Retina (tissue), 1 donor: Measurements from ENCODE around the gene PFAS.
"Not testable (repeated sequence)": the region's sequence is repeated elsewhere in the genome, so short reads cannot be mapped to it uniquely, and the experiment has no call there.

Source experiments
- DNase-seq: peaks from one replicate; pipeline ENCODE4 v3.0.0-alpha.2; 2016

The PFAS gene

DNA sequence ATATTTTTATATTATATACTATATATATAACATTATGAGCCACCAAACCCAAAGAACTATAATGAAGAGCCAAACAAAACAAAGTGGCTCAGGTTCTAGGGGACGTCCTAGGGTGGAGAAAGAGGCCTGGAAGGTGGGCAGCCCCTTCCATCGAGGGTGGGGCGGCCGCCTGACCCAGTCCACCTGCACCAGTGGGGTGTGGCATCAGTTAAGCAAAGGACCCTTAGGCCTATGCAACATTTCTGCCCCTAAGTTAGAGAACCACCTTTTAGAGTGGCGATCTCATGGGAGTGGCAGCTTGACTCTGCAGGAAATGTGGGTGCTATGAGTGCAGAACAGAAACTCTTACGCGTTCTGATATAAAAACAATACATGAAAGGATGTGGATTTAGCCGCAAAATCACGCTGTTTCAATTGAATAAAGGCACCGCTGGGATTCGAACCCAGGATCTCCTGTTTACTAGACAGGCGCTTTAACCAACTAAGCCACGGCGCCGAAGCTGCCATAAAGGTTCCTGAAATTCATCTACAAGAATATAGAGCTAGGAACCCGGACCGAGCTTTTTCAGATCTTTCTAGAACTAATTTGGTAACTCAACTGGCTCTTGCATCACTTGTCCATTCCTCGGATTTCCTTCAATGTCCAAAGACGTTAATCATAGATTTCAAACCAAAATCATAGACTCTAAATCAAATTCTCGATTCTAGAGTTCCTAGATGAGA, 23.1 kb upstream of the PFAS start:
- no peak for DNase-seq

DNA sequence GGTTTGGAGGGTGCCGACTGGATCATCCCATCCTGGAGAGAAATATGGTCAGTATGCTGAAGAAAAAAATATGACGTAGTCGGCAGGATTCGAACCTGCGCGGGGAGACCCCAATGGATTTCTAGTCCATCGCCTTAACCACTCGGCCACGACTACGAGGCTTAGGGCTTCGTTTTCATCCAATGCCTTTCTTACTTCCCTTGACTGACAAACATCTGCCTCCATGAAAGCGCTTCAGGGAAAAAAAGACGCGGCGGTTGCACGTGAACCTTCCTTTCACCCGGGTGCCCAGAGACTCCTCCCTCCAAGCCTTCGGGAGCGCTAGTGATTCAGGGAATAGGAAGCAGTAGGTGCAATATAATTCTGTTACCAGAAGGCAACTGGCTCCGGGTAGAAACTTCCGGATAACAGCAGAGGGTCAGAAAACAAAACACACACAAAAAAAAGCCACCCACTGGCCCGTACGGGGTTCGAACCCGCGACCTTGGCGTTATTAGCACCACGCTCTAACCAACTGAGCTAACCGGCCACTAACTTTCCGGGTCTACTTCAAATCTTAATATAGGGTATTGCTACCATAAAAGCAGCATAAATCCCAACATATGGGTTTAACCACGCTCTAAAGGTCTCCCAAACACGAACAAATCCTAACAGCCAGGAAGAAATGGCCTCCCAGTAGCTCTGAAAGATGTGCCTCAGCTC, 22.4 kb upstream of the PFAS start:
- peak; percentile 93 for DNase-seq

DNA sequence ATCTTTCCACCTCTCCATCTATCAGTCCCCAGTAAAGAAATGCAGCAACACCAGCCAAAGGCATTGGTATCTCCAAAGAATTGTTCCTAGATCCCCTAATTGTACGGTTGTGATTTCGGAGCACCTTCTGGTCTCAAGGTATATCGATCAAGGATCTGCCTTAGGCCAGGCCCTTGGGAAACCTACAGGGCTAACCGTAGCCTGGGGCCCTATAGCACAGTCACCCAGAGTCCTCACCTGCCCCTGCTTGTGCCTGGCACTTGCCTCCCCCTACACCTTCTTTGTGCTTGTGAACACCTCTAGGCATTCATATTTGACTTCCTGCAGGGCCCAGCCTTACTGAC, 21.9 kb upstream of the PFAS start:
- DNase-seq, result no peak

DNA sequence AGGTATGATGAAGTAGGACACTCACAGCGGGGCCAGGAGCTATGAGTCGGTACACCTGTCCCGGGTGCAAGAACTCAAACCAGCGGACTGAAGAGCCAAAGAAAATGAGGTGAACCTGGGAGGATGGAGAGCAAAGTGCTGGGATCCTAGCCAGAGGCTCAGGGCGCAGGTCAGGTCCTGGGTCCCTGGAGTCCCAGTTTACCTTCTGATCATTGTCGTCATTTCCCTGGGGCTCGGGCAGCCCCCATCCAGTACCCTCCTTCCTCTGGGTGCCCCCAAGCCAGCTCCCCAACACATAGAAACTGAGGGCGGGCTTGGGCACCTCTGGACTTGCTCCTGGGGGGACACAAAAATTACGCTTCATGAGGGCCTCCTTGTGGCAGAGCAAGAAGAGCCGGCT, 17.4 kb upstream of the PFAS start:
- DNase-seq, result no peak

DNA sequence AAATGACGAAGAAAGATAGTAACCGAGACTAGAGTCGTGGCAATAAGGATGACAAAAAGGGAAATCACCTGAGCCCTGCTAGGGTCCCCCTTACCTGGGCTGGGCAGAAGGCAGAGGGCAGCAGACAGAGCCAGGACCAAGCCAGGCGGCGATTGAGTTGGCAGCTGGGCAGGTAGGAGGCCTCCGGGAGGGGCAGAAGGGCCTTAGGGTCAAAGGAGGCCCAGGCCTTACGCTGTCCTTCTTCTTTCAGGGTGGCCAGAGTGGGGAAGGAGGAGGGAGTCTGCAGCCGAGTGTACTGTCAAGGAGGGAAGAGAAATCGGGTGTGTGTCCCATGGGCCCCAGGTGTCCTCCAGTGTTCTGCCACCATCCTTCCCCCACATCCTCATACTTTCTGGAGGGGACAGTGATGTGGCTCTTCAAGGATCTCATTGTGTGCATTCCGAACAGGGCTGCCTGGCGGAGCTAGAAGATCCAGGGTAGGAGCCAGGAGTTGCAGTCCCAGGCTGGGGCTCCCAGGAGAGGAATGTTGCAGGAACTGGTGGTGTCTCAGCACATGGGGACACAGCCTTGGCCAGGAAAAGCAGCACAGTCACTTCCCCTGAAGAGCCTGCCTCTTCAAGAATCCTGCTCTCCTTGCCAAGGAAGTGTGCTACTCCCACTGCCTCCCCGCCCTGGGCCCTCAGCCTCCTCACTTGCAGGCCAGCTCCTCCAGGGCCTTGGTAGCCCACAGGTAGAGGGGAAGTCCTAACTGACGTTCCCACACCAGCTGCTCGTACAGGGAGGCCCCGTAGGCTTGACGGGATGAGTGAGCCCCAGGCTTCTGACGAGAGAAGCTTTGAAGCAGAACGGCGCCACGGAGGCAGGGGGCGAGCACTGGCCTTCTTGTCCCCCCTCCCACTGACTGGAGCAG, 14.5 kb upstream of the PFAS start:
- DNase-seq, result no peak

DNA sequence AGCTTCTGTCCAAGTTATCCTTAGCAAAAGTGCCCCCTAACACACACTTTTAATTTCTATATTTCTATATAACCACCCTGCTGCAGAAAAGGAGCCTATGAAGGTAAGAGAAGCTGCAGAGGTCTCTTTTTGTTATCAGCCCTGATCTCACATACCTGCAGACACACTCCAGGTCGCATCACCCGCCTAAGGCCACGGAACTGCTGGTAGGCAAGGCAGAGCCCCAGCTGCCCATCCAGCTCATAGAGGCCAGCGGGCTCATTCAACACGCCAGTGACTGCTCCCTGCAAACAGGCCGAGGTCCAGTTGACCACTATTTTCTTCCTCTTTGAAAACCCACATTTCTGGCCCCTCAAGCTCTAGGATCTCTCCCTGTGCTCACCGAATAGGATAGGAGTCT, 13.4 kb upstream of the PFAS start:
- DNase-seq, result no peak

DNA sequence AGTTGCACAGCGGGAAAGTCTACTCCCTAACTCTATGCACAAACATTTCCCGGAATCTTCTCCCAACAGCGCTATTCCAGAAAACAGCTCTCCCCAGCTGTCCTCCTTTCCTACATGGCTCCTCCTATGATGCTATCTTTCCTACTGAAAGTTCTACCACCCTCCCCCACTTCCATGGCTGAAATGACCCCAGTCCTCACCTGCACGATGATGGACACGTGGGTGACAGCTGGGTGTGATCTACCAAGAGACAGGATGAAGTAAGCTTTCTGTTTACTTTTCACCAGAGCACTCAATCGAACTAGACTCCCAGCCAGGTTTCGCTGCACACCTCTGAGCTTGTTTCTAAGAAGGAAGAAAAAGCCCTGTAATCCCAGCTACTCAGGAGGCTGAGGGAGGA, 11.9 kb upstream of the PFAS start:
- DNase-seq, result no peak

GRCh38 chr17:8237886-8238285, 11.2 kb upstream of the PFAS start:
- no peak for DNase-seq

DNA sequence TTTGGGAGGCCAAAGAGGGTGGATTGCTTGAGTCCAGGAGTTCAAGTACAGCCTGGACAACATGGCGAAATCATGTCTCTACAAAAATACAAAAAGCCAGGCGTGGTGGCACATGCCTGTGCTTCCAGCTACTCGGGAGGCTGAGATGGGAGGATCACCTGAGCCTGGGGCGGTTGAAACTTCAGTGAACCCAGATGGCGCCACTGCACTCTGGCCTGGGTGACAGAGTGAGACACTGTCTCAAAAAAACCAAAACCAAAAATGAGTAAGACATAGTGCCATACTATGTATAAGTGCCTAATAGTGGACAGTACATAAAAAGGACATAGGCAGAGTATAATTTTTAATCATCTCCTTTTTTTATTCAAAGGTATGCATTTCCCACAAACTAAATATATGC, 5.3 kb upstream of the PFAS start:
- DNase-seq, result no peak

GRCh38 chr17:8244768-8245167, 4.3 kb upstream of the PFAS start:
- no peak for DNase-seq

DNA sequence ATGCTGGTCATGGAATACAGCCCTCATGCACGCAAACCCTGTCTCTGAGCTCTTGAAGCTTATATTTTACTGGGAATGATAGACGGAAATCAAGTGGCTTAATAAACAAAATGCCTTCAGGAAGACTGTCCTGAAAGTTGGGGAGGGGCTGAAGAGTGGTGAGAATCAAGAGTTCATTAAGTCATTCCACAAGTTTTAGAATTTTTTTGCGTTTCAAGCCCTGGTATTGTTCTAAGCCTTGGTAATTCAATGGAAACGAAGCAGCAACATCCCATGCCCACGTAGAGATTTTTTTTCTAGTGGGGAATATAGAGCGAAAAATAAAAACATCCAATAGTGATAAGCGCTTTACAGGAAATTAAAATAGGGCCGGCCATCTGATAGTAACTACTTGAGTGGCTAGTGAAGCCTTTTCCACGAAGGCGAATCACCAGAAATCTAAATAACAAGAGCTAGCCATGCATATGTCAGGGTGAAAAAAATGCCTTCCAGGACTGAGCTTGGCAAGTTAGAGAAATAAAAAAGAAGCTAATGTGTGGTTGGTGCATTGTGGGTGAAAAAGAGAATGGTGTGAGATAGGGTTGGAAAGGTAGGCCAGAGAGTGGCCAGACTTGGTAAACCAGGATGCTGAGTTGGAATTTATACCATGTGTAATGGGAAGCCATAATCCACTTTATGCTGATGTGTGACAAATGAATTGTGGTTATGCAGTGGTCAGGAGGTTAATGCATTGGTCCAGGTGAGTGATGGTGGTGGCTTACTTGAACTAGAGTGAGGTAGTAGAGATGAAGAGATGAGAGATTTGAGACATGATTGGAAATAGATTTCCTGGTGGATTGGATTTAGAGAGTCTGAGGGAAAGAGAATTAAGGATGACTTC, 772 bp downstream of the PFAS start:
- DNase-seq, result no peak

DNA sequence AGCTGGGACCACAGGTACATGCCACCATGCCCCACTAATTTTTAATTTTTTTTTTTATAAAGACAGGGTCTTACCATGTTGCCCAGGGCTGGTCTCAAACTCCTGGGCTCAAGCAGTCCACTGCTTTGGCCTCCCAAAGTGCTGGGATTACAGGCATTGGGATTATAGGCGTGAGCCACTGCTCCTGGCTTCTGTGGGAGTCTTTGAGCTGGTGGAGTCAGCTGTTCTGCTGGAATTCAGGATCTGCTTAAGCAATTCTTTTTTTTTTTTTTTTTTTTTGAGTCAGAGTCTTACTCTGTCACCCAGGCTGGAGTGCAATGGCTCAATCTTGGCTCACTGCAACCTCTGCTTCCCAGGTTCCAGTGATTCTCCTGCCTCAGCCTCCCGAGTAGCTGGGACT, 2.3 kb downstream of the PFAS start:
- DNase-seq, result not testable (repeated sequence)

- DNase-seq, result no peak
Observed at GRCh38 chr17:8253801-8254200, 4.7 kb downstream of the PFAS start.

DNA sequence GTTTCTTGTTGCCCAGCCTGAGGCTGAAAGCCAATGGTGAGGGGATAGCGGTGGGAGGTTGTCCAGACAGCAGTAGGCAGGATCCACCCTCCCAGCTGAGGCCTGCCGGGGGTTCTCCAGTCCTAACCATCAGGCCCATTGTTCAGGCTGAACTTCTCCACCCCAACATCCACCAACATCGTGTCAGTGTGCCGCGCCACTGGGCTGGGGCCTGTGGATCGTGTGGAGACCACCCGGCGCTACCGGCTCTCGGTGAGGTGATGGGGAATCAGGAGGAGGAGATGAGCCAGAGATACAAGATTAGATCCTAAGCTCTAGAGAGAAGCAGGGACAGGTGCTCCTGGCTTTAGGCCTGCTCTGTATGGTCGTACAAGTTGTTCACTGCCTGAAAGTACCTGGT, 5.8 kb downstream of the PFAS start:
- DNase-seq, result no peak

DNA sequence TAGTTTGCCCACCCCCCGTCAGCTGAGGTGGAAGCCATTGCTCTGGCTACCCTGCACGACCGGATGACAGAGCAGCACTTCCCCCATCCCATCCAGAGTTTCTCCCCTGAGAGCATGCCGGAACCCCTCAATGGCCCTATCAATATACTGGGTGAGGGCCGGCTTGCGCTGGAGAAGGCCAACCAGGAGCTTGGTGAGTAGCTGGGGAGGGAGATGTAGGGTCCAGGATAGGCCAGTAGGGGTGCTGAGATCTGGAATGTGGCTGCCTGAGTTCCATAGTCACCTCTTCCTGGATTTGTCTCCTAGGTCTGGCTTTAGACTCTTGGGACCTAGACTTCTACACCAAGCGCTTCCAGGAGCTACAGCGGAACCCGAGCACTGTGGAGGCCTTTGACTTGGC, 6.4 kb downstream of the PFAS start:
- DNase-seq, result no peak

- DNase-seq, result no peak
Observed at GRCh38 chr17:8256291-8256690, 7.2 kb downstream of the PFAS start.

DNA sequence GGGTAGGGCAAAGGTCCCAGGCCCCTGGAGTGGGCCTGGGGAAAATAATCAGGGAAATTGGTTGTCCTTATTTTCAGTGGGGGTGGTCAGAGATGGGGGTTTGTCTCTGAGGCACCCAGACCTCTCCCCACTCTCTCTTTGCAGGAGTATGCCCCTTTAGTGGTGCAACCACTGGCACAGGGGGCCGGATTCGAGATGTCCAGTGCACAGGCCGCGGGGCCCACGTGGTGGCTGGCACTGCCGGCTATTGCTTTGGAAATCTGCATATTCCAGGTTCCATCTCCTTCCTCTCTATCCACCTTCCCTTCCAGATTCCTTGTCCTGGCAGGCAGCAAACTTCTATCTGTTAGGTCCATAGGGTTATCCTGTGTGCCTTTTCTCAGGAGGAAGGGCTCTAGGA, 7.6 kb downstream of the PFAS start:
- no peak for DNase-seq

DNA sequence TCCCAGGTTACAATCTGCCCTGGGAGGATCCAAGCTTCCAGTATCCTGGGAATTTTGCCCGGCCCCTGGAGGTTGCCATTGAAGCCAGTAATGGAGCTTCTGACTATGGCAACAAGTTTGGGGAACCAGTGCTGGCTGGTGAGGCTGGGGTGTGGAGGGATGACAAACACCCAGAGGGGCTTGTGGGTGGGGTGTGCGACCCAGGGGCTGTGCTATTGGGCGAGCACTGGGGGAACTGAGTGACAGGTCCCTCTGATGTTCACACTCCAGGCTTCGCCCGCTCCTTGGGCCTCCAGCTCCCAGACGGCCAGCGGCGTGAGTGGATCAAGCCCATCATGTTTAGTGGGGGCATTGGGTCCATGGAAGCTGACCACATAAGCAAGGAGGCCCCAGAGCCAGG, 8.7 kb downstream of the PFAS start:
- no peak for DNase-seq

DNA sequence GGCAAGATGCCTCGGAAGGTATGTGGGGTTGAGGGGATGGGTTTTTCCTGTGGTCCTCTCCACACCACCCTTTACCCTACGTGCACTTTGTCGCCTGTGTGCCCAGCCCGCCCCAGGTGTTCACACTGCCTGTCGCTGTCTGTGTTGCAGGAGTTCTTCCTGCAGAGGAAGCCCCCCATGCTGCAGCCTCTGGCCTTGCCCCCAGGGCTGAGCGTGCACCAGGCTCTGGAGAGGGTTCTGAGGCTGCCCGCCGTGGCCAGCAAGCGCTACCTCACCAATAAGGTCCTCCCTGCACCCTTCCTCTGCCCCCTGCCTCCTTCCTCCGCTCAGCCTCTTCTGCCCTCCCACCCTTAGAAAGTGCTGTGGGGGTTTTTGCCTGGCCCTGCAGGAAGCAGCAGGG, 15.2 kb downstream of the PFAS start:
- no peak for DNase-seq

- no peak for DNase-seq
Observed at GRCh38 chr17:8264836-8265542, 15.9 kb downstream of the PFAS start.

DNA sequence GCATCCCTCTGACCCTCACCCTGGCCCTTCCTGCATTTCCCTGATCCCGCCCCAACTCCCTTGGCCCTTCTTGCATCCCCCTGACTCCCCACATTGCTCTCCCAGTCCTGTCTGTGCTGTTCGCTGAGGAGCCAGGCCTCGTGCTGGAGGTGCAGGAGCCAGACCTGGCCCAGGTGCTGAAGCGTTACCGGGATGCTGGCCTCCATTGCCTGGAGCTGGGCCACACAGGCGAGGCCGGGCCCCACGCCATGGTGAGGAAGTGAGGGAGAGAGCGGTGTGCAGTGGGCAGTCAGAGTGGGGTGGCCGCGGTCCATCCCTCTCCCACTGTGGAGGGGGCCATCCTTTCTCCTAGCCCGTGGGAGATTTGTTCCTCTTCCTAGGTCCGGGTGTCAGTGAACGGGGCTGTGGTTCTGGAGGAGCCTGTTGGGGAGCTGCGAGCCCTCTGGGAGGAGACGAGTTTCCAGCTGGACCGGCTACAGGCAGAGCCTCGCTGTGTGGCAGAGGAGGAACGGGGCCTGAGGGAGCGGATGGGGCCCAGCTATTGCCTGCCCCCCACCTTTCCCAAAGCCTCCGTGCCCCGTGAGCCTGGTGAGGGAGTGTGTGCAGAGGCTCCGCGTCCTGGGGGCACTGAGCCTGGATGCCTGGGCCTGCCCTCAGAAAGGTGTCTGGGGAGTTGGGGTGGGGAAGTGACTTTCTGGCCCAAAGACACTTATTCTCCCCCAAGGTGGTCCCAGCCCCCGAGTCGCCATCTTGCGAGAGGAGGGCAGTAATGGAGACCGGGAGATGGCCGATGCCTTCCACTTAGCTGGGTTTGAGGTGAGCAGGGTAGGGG, 17.8 kb downstream of the PFAS start:
- DNase-seq, result no peak
